ENCODE data around the gene HELZ. TPM values are rescaled to one million over a fixed set of nuclear protein-coding genes. Genes with fewer than 3 reads are reported as not detected.

HELZ gene
- total and polyA plus RNA-seq, 4 donors = 3.8 to 69.2 (median 25.7) TPM

- TF ChIP-seq REST (IDR thresholded peaks at IDR 0.05) (no peak), FOXA2 (IDR thresholded peaks at IDR 0.05) (no peak), GABPA (IDR thresholded peaks at IDR 0.05 in 1 of 2, conservative IDR thresholded peaks at IDR 0.05 in 1 of 2) (no peak), CTCF (IDR thresholded peaks at IDR 0.05; ENCODE audit: low read depth, low read length, missing input control) (no peak), YY1 (IDR thresholded peaks at IDR 0.05) (no peak), ATF3 (IDR thresholded peaks at IDR 0.05) (no peak), NR2F2 (IDR thresholded peaks at IDR 0.05) (no peak), RAD21 (IDR thresholded peaks at IDR 0.05) (no peak), HNF4G (IDR thresholded peaks at IDR 0.05) (no peak), EGR1 (IDR thresholded peaks at IDR 0.05; ENCODE audit: low read depth in 2 of 2) (no peak), MAX (IDR thresholded peaks at IDR 0.05) (no peak), ZBTB33 (IDR thresholded peaks at IDR 0.05) (no peak), TAF1 (conservative IDR thresholded peaks at IDR 0.05) (no peak), FOXA1 (IDR thresholded peaks at IDR 0.05) (no peak)
- peaks cover 2 to 24% (median 12%) of the 10 kb centered on the region in 4 donors for H3K4me1 ChIP-seq (ENCODE audit: control insufficient read depth in 4 of 4, insufficient read depth in 4 of 4, low read length in 3 of 4)
- no peaks in the 10 kb centered on the region for H3K27me3 ChIP-seq (ENCODE audit: control insufficient read depth in 4 of 4, insufficient read depth in 4 of 4, low read length in 3 of 4)
- H3K4me3 ChIP-seq (ENCODE audit: low read depth in 1 of 3, low read length in 3 of 3) = no peak overlapping the region
- no peak for DNase-seq (ENCODE audit: low spot score)
- H3K9me3 ChIP-seq (ENCODE audit: control insufficient read depth in 4 of 4, low read length in 3 of 4) = no peaks in the 10 kb centered on the region
- H3K9ac ChIP-seq (ENCODE audit: low read depth in 1 of 2, low read length in 2 of 2) = no peak overlapping the region
- 68% methylated on average over 7 of the region's 7 CpGs for WGBS
- H3K27ac ChIP-seq (ENCODE audit: low read depth in 1 of 2, low read length in 2 of 2) = no peak overlapping the region
- H3K36me3 ChIP-seq (ENCODE audit: control insufficient read depth in 4 of 4, insufficient read depth in 3 of 4, low read depth in 1 of 4, low read length in 3 of 4) = no peaks in the 10 kb centered on the region
Measured at GRCh38 chr17:67262435-67263117, 17.6 kb upstream of the HELZ start.
